Mucosa of gallbladder (tissue), 1 donor: ENCODE data around the gene CAVIN3. TPM values are rescaled to one million over a fixed set of nuclear protein-coding genes. Genes with fewer than 3 reads are reported as not detected.
"Not testable (repeated sequence)": the region's sequence is repeated elsewhere in the genome, so short reads cannot be mapped to it uniquely, and the experiment has no call there.

ENCODE experiments used
- DNase-seq: peaks from one replicate; pipeline ENCODE4 v3.0.0-alpha.2; 2020; ENCODE audit warnings: low spot score
- total RNA-seq: library from RNA; stranded (reverse); gene quantifications from one replicate; pipeline ENCODE4 v1.2.1, GENCODE V29; 2021
- donor health status: DM: no; HTN: no; CAD: no.

Gene CAVIN3
- total RNA-seq, 1 donor from 2014 or later = 16.3 TPM

DNA sequence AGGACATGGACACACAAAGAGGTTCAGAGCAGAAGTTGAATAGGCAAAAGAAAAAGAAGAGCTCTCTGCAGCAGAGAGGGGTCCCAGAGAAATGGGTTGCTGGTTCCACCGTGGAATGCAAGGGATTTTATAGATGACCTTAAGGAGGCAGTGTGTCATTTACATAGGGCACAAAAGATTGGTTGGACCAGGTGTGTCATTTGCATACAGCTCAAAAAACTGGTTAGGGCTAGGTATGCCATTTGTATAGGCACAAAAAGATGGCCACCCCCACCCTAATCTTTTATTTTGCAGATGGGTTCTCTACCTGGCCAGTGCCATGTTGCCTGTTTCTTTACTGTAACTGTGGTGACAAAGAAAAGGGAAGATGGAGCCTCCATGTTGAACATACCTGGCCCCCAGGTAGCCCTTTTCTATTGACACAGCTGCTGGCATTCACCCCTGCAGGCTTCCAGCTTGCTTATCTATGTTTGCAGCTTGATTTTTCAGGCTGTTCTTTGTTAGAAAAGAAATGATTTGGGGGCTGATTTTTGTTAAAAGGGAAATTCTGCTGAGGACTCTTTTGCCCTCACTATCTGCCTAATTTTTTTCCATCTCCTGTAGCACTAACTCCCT, 3.1 kb upstream of the CAVIN3 start:
- no peak for DNase-seq

DNA sequence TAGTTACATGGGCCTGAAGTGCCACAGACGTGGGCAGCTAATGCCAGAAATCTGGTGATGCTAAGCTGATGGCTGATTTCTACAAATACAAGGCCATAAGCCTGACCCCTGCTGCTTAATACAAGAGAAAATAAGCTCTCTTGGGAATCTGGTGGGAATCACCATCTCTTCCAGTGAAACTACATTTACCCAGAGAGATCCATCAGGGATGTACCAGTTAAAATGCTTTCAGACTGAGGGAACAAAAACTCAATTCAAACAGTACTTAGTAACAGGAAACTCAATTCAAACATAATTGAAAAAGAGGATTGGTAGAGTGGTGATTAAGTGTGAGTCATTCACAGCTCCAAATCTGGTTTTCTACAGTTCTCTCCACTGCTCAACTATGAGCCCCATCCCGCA, 1.7 kb upstream of the CAVIN3 start:
- DNase-seq = no peak

DNA sequence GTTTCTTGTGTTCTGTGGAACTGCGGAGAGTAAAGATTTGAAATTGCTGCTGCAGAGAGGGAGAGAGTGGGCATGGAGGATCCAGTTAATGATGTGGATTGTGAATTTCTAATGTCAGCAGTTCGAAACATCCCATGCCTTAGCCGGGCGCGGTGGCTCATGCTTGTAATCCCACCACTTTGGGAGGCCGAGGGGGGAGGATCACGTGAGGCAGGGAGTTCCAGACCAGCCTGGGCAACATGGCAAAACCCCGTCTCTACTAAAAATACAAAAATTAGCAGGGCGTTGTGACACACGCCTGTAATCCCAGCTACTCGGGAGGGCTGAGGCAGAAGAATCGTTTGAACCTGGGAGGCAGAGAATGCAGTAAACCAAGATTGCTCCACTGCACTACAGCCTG, 1.1 kb upstream of the CAVIN3 start:
- no peak for DNase-seq

DNA sequence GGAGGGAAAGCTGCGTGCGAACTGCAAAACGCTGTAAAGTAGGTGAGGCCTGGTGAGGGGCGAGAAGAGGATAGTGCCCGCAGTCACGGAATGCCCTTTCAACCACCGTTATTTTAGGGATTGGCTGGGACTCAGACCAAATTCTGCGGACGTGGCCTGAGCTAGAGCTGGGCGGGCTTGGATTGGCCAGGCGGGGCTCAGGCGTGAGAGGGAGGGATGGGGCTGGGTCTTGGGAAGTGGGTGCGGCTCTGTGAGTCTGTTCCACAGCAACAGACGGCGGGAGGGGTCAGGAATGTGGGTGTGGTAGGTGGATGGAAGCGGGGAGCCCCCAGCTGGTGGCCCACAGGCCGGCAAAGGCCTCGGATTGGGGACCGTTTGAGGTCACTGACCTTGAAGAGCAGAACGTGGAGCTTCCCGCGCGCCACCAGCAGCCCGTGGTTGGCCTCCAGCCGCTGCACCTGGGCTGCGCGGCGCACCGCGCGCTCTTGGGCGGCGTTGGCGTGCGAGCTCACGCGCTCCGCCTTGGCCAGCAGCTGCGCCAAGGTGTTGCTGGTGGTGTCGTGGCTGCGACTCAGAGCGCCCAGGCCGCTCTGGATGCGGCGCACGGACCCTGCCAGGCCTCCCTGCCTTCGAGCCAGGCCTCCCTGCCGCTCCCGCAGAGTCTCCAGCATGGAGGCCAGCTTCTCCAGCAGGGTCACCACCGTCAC, 444 bp downstream of the CAVIN3 start:
- peak; percentile 75 for DNase-seq

DNA sequence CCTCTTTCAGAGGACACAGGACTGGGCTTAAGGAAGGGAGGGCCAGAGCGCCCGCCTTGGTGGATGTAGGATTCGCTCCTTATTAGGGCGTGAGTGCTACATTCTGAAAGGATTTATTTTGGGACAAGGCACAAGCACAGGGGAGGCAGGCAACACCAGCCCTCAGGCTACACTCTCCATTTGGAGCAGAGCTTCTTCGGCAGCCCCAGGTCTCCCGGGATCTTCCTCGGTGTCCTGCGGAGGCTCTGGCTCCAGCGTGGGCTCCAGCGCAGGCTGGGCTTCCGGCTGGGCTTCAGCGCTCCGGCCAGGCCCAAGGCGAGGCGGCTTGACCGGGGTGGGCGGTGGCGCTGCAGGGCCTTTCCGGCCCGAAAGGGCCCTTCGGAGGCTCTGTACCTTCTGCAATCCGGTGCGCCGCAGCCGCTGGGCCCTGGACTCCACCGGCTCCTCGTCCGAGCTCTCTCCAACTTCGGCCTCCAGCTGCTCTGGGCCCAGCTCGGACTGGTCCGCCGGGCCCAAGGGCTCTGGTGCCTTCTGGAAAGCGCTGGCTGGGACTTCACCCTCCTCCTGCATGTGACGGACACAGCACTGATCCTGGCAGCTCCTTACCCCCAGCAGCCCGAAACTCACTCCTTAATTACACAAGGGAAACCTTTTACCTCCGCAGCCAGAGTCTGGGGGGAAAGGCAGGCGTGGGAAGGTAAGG, 1.1 kb downstream of the CAVIN3 start:
- DNase-seq = peak; percentile 11

DNA sequence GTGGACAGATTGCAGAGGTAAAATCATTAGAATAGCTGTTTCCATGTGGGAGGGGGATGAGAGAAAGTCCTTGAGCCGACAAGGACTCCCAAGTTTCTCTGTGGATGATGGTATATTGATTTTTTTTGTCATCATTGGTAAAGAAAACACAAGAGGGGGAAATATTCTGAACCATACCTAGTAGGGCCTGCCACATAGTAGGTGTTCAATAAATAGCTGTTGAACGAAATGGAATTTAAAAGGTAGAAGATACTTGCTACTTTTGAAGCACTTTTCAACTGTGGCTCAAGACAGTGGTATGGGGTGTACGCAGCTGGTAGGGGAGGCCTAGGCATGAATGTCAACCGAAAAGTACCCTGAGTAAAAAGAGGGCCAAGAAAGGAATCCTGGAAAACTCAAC, 2.1 kb downstream of the CAVIN3 start:
- DNase-seq = no peak

DNA sequence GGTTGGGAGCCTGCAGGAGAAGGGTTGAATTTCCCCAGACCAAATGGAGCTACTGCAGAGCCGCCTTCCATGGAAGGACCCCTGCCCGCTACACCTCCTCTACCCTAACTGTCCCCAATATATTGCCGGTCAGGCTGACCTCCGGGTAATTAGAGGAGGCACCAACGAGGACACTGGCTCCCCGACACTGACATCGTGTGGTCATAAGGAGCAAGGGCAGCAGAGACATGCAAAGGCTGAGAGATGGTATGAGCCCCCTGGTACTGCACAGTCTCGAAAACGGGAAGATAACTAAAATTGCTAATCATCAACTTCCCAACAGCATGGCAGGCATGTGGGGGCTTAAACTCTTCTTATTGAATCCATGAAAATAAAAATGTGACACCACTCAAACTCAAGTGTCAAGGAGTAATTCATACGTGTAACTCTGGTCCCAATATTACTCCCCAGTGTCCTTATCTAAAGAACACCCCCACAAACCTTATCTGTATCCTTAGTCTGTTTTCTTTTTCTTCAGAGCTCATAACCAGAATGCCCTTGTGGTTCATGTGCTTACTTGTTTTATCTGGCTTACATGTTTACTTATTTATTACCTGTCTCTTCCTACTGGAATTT, 4.4 kb downstream of the CAVIN3 start:
- peak; percentile 29 for DNase-seq

DNA sequence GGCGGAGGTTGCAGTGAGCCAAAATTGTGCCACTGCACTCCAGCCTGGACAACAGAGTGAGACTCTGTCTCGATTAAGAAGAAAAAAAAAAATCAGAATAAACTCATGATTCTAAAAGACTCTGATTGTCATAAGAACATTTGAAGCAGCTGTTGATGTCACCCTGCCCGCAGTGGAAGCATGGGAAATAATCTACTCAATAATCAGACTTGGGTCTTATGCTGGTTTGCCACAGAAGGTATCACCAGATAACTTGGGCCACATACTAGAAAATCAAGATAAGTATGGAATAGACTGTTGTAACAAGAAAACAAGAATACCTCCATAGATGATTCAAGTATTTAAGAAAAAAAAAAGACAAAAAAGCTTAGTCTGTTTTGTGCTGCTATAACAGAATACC, 8.2 kb downstream of the CAVIN3 start:
- no peak for DNase-seq

DNA sequence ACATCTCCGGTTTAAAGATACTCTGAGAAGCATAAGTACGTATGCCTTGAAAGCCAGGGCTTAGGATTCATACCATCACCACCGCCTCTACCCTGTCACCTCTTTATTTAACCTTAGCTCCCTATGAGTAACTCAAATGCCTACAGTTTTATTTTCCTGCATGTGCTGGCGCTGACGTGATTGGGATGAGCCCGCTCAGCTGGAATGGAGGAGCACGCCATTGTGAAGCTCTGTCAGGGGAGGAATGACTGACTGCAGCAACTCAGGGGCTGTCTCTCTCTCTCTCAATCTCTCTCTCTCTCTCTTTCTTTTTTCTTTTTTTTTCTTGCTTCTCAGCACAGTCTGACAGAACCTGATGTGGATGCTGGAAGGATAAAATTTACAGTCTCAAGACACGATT, 12.4 kb downstream of the CAVIN3 start:
- DNase-seq = no peak

DNA sequence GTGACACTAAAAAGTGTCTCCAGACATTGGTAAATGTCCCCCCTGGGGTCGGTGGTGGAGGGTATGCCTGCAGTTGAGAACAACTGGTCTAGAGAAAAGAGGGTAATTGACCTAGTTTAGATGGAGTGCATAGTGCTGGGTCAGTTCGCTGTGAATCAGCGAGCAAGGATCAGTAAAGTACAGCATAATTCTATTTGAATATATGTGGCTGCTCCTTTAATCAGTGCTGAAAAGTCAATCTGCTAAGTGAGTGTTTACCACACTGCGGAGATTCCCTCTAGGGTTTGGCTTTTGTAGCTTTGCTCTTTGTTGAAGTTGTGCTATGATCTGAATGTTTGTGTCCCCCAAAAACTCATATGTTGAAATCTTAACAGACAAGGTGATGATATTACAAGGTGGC, 15.0 kb downstream of the CAVIN3 start:
- DNase-seq = no peak

DNA sequence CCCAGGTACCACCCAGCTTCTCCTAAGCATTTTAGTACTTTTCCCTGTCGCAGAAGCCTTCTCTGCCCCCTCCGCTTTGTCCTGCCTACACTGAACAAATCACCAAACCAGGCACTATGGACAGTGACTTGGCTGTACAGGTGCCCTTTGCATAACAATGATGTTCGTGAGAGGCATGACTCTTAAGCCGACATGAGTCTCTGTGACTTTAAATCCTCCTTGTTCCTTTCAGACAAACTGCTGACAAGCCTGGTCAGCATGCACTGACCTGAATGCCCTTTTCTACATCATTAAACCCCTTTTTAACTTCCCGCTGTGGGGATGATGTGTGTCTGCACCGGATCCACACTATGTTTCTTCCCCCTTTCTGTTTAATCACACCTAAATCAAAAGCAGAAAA, 16.6 kb downstream of the CAVIN3 start:
- DNase-seq = no peak

DNA sequence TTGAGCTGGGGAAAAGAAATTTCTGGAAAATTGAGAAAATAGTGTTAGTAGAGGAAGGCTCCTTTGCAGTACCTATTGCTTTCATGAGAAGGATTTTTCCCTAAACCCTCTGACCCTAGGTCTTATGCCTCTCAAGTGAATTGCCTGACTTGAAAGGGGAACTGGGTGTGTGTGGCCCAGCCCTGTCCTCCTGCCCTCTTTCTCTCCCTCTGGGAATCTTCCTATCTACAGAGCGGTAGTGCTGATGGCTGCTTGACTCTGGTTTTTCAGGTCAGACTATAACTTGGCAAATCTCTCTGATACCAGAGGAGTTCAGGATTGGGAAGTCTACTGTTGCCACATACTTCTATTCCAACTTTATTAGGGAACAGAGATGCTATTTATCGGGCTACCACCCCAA, 19.2 kb downstream of the CAVIN3 start:
- DNase-seq = no peak

DNA sequence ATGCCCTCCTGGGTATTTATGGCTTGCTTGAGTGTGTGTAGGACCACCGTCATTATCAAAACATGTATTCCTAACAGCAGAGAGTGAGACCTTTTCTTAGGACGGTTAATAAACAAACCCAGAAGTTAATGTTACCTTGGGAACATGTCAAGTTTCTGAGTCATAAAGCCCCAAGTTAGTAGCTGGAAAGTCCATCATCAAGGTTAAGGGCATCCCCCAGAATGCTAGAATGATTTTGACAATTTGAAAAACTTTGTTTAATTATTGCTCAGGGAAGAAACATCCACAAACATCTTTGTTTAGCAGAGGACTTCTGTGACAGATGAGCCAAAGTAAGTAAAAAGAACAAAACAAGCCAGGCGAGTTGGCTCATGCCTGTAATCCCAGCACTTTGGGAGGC, 20.0 kb downstream of the CAVIN3 start:
- DNase-seq = no peak

DNA sequence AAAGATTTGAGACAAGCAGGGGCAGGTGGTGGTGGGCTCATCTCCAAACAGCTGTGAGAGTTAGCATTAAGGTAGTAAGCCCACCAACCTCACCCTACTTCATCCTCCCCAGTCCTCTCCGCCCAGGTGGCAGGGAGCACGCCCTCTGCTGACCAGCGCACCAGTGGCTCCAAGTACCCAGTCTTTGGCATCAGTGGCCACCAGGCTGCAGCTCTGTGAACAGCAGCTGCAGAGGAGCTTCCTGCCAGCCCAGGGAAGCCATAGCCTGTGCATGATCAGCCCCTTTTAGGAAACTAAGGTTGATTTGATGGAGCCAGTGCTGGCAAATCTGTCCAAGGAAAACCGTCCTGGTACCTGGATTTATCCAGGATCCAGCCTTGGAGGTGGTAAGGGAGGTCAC, 21.7 kb downstream of the CAVIN3 start:
- peak; percentile 21 for DNase-seq

DNA sequence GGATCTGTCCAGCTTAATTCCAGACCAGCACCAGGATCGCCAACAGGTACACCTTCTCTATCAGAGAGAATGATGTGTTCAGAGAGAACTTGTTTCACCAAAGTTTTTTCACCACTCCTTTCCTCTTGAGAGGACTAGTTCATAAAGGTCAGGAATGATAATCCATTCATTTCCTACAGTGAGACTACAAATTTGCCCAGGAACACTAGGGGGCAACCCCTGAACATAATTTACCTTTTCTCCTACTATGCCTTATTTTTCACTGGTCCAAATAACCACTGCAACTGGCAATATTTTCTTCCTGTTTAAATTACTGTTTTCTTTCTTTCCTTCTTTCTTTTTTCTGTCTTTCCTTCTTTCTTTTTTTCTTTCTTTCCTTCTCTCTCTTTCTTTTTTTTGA, 22.5 kb downstream of the CAVIN3 start:
- no peak for DNase-seq

DNA sequence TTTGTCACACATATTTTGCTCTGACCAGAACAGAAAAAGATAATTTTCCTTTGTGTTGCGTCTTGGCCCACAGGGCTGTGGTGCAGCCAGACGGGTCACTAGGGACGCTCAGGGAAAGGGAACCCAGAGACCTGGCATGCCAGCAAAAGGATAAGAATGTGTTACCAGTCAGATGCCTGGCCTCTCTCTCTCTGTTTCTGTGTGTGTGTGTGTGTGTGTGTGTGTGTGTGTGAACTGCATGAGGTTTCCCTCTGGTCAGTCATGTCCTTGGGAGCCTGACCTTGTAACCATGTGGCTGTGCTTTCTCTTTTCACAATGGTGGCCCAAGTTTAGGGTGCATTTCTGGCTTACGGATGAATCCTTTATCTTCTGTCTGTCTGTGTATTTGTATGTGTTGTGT, 35.3 kb downstream of the CAVIN3 start:
- no peak for DNase-seq

DNA sequence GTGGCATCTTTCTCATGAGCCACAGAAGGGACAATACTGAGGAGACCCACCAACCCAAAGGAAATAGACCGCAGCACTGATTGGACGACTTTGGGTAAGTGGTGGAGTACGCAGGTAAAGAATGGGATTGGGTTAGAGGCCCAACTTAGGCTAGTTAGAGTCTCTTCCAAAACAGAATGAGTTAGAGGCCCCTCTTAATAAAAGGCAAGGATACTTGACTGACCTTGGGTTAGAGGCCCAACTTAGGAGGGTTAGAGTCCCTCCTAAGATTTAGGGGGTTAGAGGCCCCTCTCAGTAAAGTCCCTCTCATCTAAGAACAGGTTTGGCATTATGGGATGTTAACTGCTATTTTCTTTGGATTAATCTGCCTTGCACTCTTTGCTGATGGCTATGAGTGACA, 36.1 kb downstream of the CAVIN3 start:
- DNase-seq = no peak

DNA sequence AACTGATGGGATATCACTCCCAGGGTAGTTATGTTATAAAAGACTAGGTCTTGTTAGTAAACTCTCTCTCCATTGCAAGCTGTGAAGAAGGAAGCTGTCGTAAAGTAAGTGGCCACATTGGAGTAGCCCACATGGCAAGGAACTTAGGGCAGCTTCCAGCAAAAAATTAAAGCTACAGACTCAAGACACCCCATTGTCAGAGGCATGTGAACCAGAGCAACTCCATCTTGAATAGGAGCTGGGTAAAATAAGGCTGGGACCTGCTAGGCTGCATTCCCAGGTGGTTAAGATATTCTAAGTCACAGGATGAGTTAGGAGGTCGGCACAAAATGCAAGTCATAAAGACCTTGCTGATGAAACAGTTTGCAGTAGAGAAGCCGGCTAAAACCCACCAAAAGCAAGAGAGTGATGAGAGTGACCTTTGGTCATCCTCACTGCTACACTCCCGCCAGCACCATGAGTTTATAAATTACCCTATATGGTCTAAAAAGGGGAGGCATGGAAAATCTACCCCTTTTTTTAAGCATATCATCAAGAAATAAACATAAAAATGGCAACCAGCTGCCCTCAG, 36.8 kb downstream of the CAVIN3 start:
- DNase-seq = no peak

DNA sequence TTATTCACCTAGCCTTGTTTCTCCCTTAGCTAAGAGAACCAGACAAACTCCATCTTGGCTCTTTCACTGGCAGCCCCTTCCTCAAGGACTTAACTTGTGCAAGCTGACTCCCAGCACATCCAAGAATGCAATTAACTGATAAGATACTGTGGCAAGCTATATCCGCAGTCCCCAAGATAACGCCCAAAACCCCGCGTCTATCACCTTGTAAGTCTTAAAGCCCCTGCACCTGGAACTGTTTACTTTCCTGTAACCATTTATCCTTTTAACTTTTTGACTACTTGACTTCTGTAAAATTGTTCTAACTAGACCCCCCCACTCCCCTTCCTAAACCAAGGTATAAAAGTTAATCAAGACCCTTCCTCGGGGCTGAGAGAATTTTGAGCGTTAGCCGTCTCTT, 39.5 kb downstream of the CAVIN3 start:
- DNase-seq = not testable (repeated sequence)

DNA sequence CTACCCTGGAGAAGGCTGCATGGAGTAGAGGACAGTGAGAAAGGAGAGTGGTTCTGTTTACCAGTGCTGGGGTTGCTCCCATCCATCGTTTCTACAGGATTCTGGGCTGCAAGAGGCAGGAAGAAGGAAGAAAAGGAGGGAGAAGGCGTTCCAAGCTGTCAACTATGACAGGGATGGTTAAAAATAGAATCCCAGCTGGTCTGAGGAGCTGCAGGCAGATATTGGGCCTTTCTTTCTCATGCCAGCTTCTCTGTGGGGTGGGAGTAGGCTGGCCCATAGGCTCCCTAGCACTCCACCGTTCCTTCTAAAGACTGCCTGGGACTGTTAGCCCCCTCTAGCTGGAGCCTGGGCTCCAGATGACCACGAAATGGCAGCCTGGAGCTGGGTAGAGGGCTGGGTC, 47.1 kb downstream of the CAVIN3 start:
- DNase-seq = no peak

DNA sequence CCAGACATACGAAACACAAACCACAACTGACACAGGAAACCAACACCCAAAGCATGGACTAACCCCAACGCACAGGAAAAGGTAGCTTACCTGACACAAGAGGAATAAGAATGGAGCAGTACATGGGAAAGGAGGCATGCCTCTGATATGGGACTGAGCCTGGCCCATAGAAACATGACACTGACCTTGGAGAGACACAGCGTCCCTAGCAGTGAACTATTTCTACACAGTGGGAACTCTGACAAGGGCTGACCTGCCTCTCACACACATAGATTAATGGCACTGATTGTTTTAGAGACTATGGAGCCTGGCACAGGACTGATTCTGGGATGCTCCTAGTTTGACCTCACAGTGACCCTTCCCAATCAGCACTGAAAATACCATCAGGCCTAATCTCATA, 48.7 kb downstream of the CAVIN3 start:
- no peak for DNase-seq

DNA sequence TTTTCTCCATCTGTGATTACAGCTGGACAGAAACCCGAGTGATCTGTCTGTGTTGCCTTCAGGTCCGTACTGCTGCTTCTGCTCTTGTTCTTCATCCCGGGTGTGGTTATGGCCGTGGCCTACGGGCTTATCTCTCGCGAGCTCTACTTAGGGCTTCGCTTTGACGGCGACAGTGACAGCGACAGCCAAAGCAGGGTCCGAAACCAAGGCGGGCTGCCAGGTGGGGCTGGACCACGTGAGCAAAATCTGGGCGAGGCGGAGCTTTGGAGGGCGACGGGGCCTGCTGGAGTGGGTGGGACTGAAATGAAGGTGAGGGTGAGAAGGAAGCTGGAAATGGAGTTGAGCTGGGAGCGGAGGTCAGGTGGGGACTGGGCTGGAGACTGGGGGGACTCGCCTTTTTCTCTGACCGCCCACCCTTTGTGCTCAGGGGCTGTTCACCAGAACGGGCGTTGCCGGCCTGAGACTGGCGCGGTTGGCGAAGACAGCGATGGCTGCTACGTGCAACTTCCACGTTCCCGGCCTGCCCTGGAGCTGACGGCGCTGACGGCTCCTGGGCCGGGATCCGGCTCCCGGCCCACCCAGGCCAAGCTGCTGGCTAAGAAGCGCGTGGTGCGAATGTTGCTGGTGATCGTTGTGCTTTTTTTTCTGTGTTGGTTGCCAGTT, 49.6 kb downstream of the CAVIN3 start:
- DNase-seq = no peak
